ENCODE data around the gene RNF186. TPM values are rescaled to one million over a fixed set of nuclear protein-coding genes. Genes with fewer than 3 reads are reported as not detected.

The RNF186 gene
- total RNA-seq, 6 donors from 2014 or later, result not detected

DNA sequence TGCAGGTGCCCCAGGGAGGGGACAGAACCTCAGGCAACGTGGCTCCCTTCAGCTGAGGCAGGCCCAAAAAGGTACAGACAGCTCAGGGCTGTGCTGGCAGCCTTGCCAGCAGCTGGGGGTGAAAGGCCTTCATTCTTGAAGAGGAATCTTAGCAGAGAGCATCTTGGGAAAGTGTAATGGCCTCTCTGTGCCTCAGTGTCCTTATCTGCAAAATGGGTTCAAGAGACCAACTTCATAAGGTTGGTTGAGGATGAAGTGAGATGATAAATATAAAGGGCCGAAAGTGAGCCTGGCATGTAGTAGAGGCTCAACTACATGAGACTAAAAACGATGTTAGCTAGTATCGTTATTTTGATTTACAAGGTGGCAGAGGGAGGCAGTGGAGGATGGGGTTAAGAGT lies 41.6 kb downstream of the RNF186 start:
- ATAC-seq (ENCODE audit: low FRiP score in 2 of 2) (no peak), DNase-seq (no peak)
- Histone ChIP-seq H3K4me1 (no peaks in the 10 kb centered on the region), H3K9me3 (no peaks in the 10 kb centered on the region), H3K4me3 (no peak overlapping the region), H3K27me3 (no peaks in the 10 kb centered on the region), H3K27ac (no peak overlapping the region), H3K36me3 (peaks cover 2 to 48% (median 29%) of the 10 kb centered on the region in 4 donors)
- no peak for TF ChIP-seq POLR2AphosphoS5 (IDR thresholded peaks at IDR 0.05)
- TF ChIP-seq POLR2A (IDR thresholded peaks at IDR 0.05), result no peak
- TF ChIP-seq CTCF (IDR thresholded peaks at IDR 0.05), result no peak
- WGBS, 2 donors, result 91 to 96% methylated on average over 3 to 4 of the region's 4 CpGs

- H3K27me3 ChIP-seq, result no peaks in the 10 kb centered on the region
- ATAC-seq (ENCODE audit: low FRiP score in 2 of 2), result no peak
- no peak overlapping the region for H3K4me3 ChIP-seq
- no peak overlapping the region for H3K27ac ChIP-seq
- WGBS, 2 donors, result 87 to 89% methylated on average over 9 of the region's 9 CpGs
- H3K9me3 ChIP-seq, result no peaks in the 10 kb centered on the region
- no peaks in the 10 kb centered on the region for H3K4me1 ChIP-seq
- no peak for DNase-seq
- peaks cover 2 to 43% (median 27%) of the 10 kb centered on the region in 4 donors for H3K36me3 ChIP-seq
- no peak for TF ChIP-seq EP300 (IDR thresholded peaks at IDR 0.05)
- no peak for TF ChIP-seq CTCF (IDR thresholded peaks at IDR 0.05)
- no peak for TF ChIP-seq POLR2AphosphoS5 (IDR thresholded peaks at IDR 0.05)
- TF ChIP-seq POLR2A (IDR thresholded peaks at IDR 0.05), result no peak
Measured at GRCh38 chr1:19772053-19772452, 43.0 kb downstream of the RNF186 start.

DNA sequence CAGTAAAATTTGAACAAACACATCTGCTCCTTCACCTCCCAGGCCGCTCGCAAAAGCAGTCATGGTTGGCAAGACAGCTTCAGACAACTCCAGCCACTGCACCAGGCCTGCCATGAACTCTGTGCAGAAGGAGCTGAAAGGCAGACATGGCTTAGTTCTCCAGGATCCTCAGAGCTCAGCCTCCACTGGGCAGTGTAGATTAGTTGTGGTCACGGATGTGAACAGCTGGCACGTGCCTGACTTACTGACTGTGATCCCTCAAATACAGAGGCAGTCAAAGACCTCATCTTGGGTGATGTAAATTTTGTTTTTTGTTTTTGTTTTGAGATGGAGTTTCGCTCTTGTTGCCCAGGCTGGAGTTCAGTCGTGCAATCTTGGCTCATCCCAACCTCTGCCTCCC lies 43.7 kb downstream of the RNF186 start:
- Histone ChIP-seq H3K4me3 (no peak overlapping the region), H3K27ac (no peak overlapping the region), H3K27me3 (no peaks in the 10 kb centered on the region), H3K4me1 (no peaks in the 10 kb centered on the region), H3K9me3 (no peaks in the 10 kb centered on the region), H3K36me3 (peaks cover 2 to 43% (median 28%) of the 10 kb centered on the region in 4 donors)
- WGBS, 2 donors, result 90 to 100% methylated on average over 6 of the region's 6 CpGs
- no peak for ATAC-seq (ENCODE audit: low FRiP score in 2 of 2)
- no peak for DNase-seq
- TF ChIP-seq CTCF (IDR thresholded peaks at IDR 0.05) (no peak), EP300 (IDR thresholded peaks at IDR 0.05) (no peak), POLR2A (IDR thresholded peaks at IDR 0.05) (no peak), POLR2AphosphoS5 (IDR thresholded peaks at IDR 0.05) (no peak)

DNA sequence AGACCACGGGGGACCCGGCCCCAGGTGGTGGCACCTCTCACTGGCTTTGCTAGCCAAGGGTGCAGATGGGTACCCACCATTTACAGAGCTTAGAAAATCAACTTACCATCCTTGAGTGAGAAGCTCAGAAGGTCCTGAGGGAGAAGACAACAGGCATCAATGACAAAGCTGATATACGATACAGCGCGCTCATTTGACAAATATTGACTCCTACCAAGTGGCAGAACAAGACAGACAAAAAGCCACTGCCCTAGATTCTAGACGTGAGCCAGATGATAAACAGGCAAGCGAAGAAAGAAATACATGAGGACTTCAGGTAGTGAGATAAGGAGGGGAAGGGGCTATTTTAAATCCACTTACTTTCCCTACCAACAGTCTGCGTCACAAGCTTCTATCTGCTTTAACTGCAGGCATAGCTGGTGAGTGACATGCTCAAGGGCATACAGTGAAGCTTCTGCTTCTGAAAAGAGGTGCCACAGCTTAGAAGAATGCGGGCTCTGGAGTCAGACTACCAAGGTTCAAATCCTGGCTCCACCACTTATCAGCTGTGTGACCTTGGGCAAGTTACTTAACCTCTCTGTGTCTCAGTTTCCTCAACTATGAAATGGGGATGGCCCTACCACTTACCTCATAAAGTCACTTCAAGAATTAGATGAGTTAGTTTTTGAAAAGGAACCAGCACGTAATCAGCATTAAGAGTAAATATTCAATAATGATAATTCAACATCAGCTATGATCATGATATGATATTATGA lies 44.5 kb downstream of the RNF186 start:
- DNase-seq, result no peak
- H3K4me3 ChIP-seq, result no peak overlapping the region
- peaks cover 2 to 43% (median 26%) of the 10 kb centered on the region in 4 donors for H3K36me3 ChIP-seq
- TF ChIP-seq POLR2A (IDR thresholded peaks at IDR 0.05), result no peak
- no peak for TF ChIP-seq CTCF (IDR thresholded peaks at IDR 0.05)
- TF ChIP-seq POLR2AphosphoS5 (IDR thresholded peaks at IDR 0.05), result no peak
- TF ChIP-seq EP300 (IDR thresholded peaks at IDR 0.05), result no peak
- 84% methylated on average over 10 of the region's 10 CpGs for WGBS, 2 donors
- no peaks in the 10 kb centered on the region for H3K9me3 ChIP-seq
- no peak for ATAC-seq (ENCODE audit: low FRiP score in 2 of 2)
- H3K27me3 ChIP-seq, result no peaks in the 10 kb centered on the region
- H3K4me1 ChIP-seq, result no peaks in the 10 kb centered on the region
- H3K27ac ChIP-seq, result no peak overlapping the region

All from upper lobe of left lung (tissue), 6 donors.